GM18951 (cell line): ENCODE data around the gene BEGAIN.

Experiments used
- POLR2A ChIP-seq: IDR thresholded peaks from 4 replicates; pipeline ENCODE4 v1.6.1; 2011; ENCODE audit warnings: mild to moderate bottlenecking; ENCODE audit not compliant: insufficient read length, insufficient read depth; ENCODE audit errors: extremely low read depth
- in situ Hi-C: fragments of 300-500 bp; cut with MboI; formaldehyde crosslinking; loops from one replicate; pipeline ENCODE4 v1.12.0; 2022; ENCODE audit warnings: low sequenced_read_pairs, mixed read lengths, inconsistent platforms; ENCODE audit not compliant: unreplicated experiment

BEGAIN gene

GRCh38 chr14:100609331-100609870, 22.2 kb upstream of the BEGAIN start:
- no peak for TF ChIP-seq POLR2A
- in situ Hi-C loops, result no loop called here

GRCh38 chr14:100608586-100609330, 21.5 kb upstream of the BEGAIN start:
- TF ChIP-seq POLR2A, result no peak
- in situ Hi-C loops, result no loop called here

- in situ Hi-C loops, result no loop called here
- TF ChIP-seq POLR2A, result no peak
Observed at GRCh38 chr14:100608064-100608463, 20.8 kb upstream of the BEGAIN start.

GRCh38 chr14:100607611-100607956, 20.4 kb upstream of the BEGAIN start:
- in situ Hi-C loops, result no loop called here
- no peak for TF ChIP-seq POLR2A

GRCh38 chr14:100606687-100607610, 19.7 kb upstream of the BEGAIN start:
- in situ Hi-C loops, result no loop called here
- no peak for TF ChIP-seq POLR2A

GRCh38 chr14:100605706-100606686, 18.8 kb upstream of the BEGAIN start:
- TF ChIP-seq POLR2A, result no peak
- in situ Hi-C loops, result no loop called here

- TF ChIP-seq POLR2A, result no peak
- in situ Hi-C loops, result no loop called here
Observed at GRCh38 chr14:100605230-100605629, 18.0 kb upstream of the BEGAIN start.

- TF ChIP-seq POLR2A, result no peak
- in situ Hi-C loops, result no loop called here
Observed at GRCh38 chr14:100604709-100605108, 17.5 kb upstream of the BEGAIN start.

- no peak for TF ChIP-seq POLR2A
- in situ Hi-C loops, result no loop called here
Observed at GRCh38 chr14:100604121-100604501, 16.9 kb upstream of the BEGAIN start.

GRCh38 chr14:100603341-100604120, 16.3 kb upstream of the BEGAIN start:
- no peak for TF ChIP-seq POLR2A

GRCh38 chr14:100602621-100603230, 15.5 kb upstream of the BEGAIN start:
- TF ChIP-seq POLR2A, result no peak
- in situ Hi-C loops, result no loop called here

More at GRCh38 chr14:100603341-100604120, 16.3 kb upstream of the BEGAIN start:
- in situ Hi-C loops, result no loop called here

GRCh38 chr14:100601914-100602313, 14.7 kb upstream of the BEGAIN start:
- in situ Hi-C loops, result no loop called here
- no peak for TF ChIP-seq POLR2A

- TF ChIP-seq POLR2A, result no peak
- in situ Hi-C loops, result no loop called here
Observed at GRCh38 chr14:100601064-100601463, 13.8 kb upstream of the BEGAIN start.
